Placental pericyte (primary cell): ENCODE results near the gene SLC27A1. TPM values are rescaled to one million over a fixed set of nuclear protein-coding genes. Genes with fewer than 3 reads are reported as not detected.

ENCODE experiments used
- total RNA-seq: library from RNA; depleted of rRNA; stranded (reverse); fragments of >200 nt; gene quantifications from 2 replicates; pipeline ENCODE4 v1.2.3, GENCODE V29; 2012

SLC27A1 gene
- 10.2 and 22.8 TPM in 2 replicates for total RNA-seq

DNA sequence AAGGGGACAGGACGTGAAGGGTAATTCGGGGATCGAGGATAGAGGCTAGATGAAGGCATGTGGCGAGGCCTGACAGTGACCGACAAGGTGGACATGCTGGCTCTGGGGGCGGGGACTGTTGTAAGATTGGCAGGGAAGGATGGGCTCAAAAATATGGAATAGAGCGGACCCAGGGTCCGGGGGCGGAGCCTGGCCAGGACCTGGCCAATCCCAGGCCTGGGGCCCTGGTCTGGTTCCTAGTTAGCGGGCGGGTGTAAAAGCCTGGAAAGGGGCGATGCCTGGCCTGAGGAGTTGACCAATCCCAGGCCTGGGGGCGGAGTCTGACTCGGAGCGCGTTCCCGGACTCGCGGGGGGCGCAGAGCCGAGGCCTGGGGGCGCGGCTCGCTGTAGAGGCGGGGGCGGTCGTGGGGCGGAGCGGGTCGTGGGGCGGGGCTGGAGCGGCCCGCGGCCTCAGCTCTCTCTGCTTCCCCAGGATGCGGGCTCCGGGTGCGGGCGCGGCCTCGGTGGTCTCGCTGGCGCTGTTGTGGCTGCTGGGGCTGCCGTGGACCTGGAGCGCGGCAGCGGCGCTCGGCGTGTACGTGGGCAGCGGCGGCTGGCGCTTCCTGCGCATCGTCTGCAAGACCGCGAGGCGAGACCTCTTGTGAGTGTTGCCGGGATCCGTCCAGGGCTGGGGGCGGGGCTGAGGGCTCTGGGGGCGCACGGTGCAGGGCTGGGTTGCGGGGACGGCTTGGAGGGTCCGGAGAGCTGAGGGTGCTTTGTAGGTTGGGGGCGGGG is at the start of gene SLC27A1:
Gene SLC27A1, plus strand, starts transcription at position 457 of the 774 bp plus-strand sequence. Its CDS starts 17 bp downstream, at position 474.

DNA sequence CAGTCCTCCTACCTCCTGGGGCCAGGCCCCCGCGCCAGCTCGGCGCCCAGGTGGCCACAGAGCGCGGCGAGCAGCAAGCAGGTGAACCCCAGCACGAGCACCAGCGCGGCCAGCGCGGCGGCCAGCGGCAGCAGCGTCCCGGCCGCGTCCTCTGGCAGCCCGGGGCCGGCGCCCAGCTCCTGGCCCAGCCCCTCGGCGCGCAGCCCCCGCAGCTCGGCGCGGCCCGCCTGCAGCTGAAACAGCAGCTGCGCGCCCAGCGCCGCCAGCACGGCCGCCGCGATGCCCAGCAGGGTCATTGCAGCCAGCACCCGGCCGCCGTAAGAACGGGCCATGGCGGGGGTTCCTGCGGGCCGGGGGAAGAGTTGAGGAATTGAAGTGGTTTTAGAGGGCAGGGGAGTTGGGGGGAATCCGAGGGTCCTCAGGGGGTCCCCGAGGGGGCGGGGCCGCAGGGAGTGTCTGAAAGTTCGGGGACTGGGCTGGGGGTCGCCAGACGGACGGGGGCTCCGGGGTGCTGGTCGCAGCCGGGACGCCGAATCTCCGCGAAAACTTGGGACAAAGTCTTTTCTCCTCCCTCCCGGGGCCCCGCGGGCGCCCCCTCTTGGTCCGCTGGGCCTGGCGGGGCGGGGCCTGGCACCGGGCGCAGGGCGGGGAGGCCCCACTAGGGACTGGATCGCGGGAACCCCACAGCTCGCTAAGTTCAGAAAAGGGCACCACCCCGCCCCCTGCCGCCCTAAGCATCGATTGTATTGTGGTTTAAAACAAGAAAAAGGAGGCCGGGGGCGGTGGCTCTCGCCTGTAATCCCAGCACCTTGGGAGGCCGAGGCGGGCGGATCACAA is 22.0 kb upstream of the SLC27A1 start, which contains the start of gene TMEM221:
Gene TMEM221, minus strand, starts transcription at position 538 of the 837 bp plus-strand sequence. Its CDS starts 206 bp downstream, at position 332.

DNA sequence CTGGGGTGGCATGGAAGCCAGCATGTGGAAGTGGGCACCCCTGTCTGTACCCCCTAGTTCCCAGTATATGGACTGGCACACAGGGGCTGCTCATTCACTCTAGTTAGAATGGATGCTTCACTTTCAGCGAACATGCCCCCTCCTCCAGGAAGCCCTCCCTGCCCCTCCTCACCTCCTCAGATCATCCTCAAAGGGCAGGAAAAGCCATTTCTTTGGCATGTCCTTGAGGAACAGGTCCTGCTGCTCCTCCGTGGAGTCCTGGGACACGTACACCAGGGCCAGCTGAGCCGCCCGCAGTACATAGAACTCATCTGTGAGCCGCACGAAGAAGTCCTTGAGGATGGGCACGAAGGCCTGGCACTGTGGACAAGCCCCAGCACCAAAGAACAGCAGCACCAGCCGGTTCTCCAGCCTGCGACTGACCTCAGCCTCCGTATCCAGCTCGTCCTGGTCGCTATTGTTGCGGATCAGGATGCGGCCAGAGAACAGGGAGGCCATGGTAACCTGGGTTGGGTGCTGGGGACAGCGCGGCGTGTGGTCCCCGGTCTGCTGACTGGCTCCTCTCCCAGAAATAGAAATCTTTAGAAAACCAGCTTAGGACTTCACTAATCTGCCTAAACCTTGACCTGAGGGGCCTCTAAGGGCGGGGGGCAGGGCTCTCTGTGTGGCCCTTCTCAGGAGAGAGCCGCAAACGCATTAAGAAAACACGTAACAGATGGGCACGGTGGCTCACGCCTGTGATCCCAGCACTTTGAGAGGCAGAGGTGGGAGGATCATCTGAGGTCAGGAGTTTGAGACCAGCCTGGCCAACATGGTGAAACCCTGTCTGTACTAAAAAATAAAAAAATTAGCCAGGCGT is 9.7 kb upstream of the SLC27A1 start, which contains the start of gene NXNL1:
Gene NXNL1, minus strand, starts transcription at position 555 of the 859 bp plus-strand sequence. Its CDS starts 57 bp downstream, at position 498.

DNA sequence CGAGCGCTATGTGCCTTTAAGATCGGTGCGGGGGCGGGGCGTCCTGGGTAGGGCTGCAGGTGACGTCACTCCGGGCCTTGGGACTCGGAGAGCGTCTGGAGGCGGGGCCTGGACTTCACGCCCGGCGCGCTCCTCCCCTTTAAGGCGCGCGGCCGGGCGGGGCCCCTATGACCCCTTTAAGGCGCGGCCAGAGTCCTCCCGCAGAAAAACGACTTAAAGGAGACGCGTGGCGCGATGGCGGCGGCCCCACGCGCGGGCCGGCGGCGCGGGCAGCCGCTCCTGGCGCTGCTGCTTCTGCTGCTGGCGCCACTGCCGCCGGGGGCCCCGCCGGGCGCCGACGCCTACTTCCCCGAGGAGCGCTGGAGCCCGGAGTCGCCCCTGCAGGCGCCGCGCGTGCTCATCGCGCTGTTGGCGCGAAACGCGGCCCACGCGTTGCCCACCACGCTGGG is 85.2 kb downstream of the SLC27A1 start, which contains the start of gene COLGALT1:
Gene COLGALT1, plus strand, starts transcription at position 170 of the 449 bp plus-strand sequence. Its CDS starts 65 bp downstream, at position 235.

Other genes with a start within 250 kb of the SLC27A1 start
- gene OCEL1, start 244.3 kb upstream of the SLC27A1 start, total RNA-seq, result 5.4 and 6.3 TPM in 2 replicates
- gene NR2F6, start 224.6 kb upstream of the SLC27A1 start, total RNA-seq, result 60.6 and 86.5 TPM in 2 replicates
- gene USHBP1, start 205.8 kb upstream of the SLC27A1 start, total RNA-seq, result 0.14 TPM in 1 of 2 replicates, not detected in the other
- gene BABAM1, start 203.1 kb upstream of the SLC27A1 start, total RNA-seq, result 93.4 and 96.1 TPM in 2 replicates
- 0.44 and 0.57 TPM in 2 replicates for gene ANKLE1, start 188.6 kb upstream of the SLC27A1 start, total RNA-seq
- gene ABHD8, start 167.1 kb upstream of the SLC27A1 start, total RNA-seq, result 8.3 and 12.0 TPM in 2 replicates
- 26.7 and 51.8 TPM in 2 replicates for gene MRPL34, start 164.7 kb upstream of the SLC27A1 start, total RNA-seq
- 28.0 and 29.3 TPM in 2 replicates for gene DDA1, start 161.0 kb upstream of the SLC27A1 start, total RNA-seq
- gene ANO8, start 135.7 kb upstream of the SLC27A1 start, total RNA-seq, result 4.4 and 6.6 TPM in 2 replicates
- gene GTPBP3, start 133.0 kb upstream of the SLC27A1 start, total RNA-seq, result 13.3 and 24.3 TPM in 2 replicates
- not detected in 2 replicates for gene PLVAP, start 93.2 kb upstream of the SLC27A1 start, total RNA-seq
- 0.22 TPM in 1 of 2 replicates, not detected in the other for gene CCDC194, start 76.3 kb upstream of the SLC27A1 start, total RNA-seq
- 6.2 and 36.3 TPM in 2 replicates for gene BST2, start 64.9 kb upstream of the SLC27A1 start, total RNA-seq
- gene MVB12A, start 50.5 kb upstream of the SLC27A1 start, total RNA-seq, result 43.8 and 56.0 TPM in 2 replicates
- gene TMEM221, start 21.9 kb upstream of the SLC27A1 start, total RNA-seq, result not detected in 2 replicates
- gene NXNL1, start 9.6 kb upstream of the SLC27A1 start, total RNA-seq, result not detected in 2 replicates
- gene PGLS, start 41.1 kb downstream of the SLC27A1 start, total RNA-seq, result 52.0 and 110 TPM in 2 replicates
- 200 and 201 TPM in 2 replicates for gene COLGALT1, start 85.1 kb downstream of the SLC27A1 start, total RNA-seq
- gene UNC13A, start 217.8 kb downstream of the SLC27A1 start, total RNA-seq, result 0.44 and 1.3 TPM in 2 replicates
- 26.7 and 26.8 TPM in 2 replicates for gene MAP1S, start 249.0 kb downstream of the SLC27A1 start, total RNA-seq